ENCODE measurements around the gene PRSS36.

Gene PRSS36

DNA sequence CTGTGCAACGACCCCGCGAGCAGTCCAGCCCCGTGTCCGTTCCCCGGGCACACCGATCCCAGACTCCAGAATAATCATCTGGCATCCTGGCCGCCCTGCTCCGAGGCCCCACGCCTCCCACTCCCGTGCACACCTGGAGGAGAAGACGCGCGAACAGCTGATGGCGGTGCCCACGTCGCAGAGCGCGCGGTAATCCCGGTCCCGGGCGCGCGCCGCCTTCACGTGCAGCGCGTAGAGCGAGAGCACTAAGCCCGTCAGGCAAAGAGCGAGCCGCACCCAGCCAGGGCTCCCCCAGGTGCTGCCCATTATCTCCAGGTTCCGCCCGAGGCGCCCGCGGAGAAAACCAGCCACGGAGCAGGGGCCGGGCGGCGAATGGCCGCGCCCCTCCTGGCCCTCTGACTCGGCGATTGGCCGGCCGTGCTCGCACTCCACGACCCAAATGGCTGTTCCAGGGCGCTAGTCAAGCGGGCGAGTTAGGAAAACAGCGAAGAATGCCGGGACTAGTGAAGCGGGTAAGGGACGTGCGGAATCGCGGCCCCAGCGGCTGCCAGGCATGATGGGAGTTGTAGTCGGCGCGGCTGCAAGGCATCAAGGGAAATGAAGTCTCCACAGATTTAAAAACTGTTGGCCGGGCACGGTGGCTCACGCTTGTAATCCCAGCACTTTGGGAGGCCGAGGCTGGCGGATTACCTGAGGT is 55.3 kb downstream of the PRSS36 start, which contains the start of gene VKORC1:
VKORC1 (minus strand) TSS at position 374 of the 697 bp plus-strand sequence; CDS start at position 306, 68 bp downstream.
- DNase-seq, result peak; percentile 99

DNA sequence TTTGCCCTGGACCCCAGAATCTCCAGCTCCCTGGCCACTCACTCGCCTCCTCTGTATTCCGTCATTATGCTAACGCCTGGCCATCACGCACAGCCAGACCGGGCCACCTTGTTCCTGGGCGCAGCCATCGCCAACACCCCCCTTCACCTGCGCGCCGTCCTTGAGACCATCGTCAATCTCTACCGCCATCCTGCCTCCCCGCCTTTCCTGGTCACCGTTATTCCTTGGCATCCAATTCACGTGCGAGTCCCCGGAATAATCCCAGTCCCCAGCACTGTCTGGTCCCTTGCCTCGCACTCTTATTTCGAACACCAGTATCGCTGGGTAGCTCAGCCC is 55.8 kb downstream of the PRSS36 start:
- no peak for DNase-seq

DNA sequence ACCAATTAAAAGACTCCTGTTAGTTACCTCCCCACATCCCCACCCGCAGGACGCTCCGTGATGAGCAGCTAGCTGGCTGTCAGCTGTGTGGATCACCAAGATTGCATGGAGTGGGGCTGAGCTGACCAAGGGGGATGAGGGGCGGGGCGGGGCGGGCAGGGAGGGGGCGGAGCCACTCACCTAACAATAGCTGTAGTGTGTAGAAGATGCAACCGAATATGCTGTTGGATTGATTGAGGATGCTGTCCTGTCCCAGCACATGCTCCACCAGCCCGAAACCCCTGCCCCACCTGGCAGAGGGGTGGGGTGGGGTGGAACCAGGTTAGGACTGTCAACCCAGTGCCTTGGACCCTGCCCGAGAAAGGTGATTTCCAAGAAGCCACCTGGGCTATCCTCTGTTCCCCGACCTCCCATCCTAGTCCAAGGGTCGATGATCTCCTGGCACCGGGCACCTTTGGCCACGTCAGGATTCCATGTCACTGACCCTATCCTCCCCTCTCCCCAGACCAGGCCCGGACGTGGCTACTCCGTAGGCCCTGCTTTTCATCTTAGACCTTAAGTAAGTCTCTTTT is 56.6 kb downstream of the PRSS36 start:
- DNase-seq, result no peak

DNA sequence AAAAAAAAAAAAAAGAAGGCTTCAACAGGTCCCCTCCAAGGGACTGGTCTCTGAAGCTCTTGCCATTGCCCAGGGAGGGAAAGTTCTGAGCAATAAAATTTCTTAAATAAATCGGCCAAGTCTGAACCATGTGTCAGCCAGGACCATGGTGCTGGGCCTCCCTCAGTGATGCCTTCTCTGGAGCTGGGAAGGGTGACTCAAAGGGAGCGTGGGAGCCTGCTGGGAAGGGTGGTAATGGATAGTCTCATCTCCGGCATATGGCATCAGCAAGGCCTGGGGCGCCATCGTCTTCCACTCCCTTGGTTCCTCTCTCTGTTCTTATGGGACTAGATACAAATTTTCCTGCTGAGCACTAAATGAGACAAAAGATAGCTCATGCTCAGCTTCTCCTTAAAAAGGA is 57.5 kb downstream of the PRSS36 start:
- DNase-seq, result no peak

DNA sequence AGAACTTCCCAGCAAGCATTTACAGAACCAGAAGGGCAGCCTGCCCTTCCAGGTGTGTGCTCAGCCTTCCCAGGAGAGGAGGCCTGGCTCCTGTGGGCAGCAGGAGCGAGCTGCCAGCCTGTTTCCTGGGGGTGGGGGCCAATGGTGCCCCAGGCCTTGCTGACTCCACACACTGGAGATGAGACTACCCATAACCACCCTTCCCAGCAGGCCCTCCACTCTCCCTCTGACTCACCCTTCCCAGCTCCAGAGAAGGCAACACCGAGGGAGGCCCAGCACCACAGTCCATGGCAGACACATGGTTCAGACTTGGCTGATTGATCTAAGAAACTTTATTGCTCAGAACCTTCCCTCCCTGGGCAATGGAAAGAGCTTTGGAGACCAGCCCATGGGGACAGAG is 59.3 kb downstream of the PRSS36 start:
- DNase-seq, result no peak

DNA sequence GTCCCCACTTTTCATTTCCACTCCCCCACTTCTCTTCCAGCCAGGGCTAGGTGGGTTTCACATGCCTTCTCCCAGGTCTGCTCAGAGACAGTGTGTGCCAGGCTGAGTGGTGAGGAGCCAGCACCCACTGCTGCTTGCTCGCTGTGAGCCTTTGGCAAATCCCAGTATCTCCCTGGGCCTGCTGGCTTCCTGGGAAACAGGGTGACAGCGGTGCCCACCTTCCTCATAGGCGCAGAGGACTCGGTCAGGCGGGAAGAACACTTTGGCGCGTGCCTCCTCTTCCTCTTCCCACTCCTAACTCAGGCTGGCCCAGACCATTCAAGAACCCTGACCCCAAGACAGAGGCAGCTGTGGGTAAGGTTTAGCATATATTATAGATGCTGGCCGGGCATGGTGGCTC is 60.7 kb downstream of the PRSS36 start:
- DNase-seq, result no peak

Data from amniotic stem cell (primary cell).